ENCODE measurements around the gene GALR2.

DNA sequence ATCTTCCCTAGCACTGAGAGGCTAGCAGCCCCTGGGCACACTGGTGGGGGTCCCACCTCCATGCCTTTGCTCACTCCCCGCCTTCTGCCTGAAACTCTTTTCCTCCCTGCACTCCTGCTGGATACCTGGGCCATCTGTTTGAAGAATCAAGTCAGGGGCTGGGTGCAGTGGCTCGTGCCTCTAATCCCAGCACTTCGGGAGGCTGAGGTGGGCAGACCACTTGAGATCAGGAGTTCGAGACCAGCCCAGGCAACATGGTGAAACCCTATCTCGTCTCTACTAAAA lies 50.8 kb downstream of the GALR2 start:
- no peak for TF ChIP-seq POLR2A (IDR thresholded peaks at IDR 0.05)
- TF ChIP-seq, protein P1, sequence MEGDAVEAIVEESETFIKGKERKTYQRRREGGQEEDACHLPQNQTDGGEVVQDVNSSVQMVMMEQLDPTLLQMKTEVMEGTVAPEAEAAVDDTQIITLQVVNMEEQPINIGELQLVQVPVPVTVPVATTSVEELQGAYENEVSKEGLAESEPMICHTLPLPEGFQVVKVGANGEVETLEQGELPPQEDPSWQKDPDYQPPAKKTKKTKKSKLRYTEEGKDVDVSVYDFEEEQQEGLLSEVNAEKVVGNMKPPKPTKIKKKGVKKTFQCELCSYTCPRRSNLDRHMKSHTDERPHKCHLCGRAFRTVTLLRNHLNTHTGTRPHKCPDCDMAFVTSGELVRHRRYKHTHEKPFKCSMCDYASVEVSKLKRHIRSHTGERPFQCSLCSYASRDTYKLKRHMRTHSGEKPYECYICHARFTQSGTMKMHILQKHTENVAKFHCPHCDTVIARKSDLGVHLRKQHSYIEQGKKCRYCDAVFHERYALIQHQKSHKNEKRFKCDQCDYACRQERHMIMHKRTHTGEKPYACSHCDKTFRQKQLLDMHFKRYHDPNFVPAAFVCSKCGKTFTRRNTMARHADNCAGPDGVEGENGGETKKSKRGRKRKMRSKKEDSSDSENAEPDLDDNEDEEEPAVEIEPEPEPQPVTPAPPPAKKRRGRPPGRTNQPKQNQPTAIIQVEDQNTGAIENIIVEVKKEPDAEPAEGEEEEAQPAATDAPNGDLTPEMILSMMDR (IDR thresholded peaks at IDR 0.05) = no peak

Measured in breast epithelium (tissue), 3 donors.